ENCODE data around the gene FAM50A.

The FAM50A gene

GRCh38 chrX:154444755-154445246, 860 bp downstream of the FAM50A start:
- no peak for TF ChIP-seq CTCF (IDR thresholded peaks at IDR 0.05; ENCODE audit: borderline replicate concordance, control extremely low read depth, extremely low read depth, insufficient read depth, missing control alignments)
- in situ Hi-C loops (cut with MboI; ENCODE audit: low sequenced_read_pairs, unreplicated experiment) = no loop called here
- no peak for DNase-seq (ENCODE audit: low spot score)

GRCh38 chrX:154445776-154446175, 1.8 kb downstream of the FAM50A start:
- in situ Hi-C loops (cut with MboI; ENCODE audit: low sequenced_read_pairs, unreplicated experiment) = no loop called here
- TF ChIP-seq CTCF (IDR thresholded peaks at IDR 0.05; ENCODE audit: borderline replicate concordance, control extremely low read depth, extremely low read depth, insufficient read depth, missing control alignments) = no peak
- no peak for DNase-seq (ENCODE audit: low spot score)

GRCh38 chrX:154446430-154446829, 2.5 kb downstream of the FAM50A start:
- TF ChIP-seq CTCF (IDR thresholded peaks at IDR 0.05; ENCODE audit: borderline replicate concordance, control extremely low read depth, extremely low read depth, insufficient read depth, missing control alignments) = no peak
- in situ Hi-C loops (cut with MboI; ENCODE audit: low sequenced_read_pairs, unreplicated experiment) = no loop called here
- no peak for DNase-seq (ENCODE audit: low spot score)

GRCh38 chrX:154448484-154448883, 4.5 kb downstream of the FAM50A start:
- no peak for DNase-seq (ENCODE audit: low spot score)
- in situ Hi-C loops (cut with MboI; ENCODE audit: low sequenced_read_pairs, unreplicated experiment) = no loop called here
- no peak for TF ChIP-seq CTCF (IDR thresholded peaks at IDR 0.05; ENCODE audit: borderline replicate concordance, control extremely low read depth, extremely low read depth, insufficient read depth, missing control alignments)

GRCh38 chrX:154449618-154450017, 5.7 kb downstream of the FAM50A start:
- in situ Hi-C loops (cut with MboI; ENCODE audit: low sequenced_read_pairs, unreplicated experiment) = no loop called here
- no peak for TF ChIP-seq CTCF (IDR thresholded peaks at IDR 0.05; ENCODE audit: borderline replicate concordance, control extremely low read depth, extremely low read depth, insufficient read depth, missing control alignments)
- no peak for DNase-seq (ENCODE audit: low spot score)

- in situ Hi-C loops (cut with MboI; ENCODE audit: low sequenced_read_pairs, unreplicated experiment) = no loop called here
- no peak for TF ChIP-seq CTCF (IDR thresholded peaks at IDR 0.05; ENCODE audit: borderline replicate concordance, control extremely low read depth, extremely low read depth, insufficient read depth, missing control alignments)
- no peak for DNase-seq (ENCODE audit: low spot score)
Observed at GRCh38 chrX:154450312-154450711, 6.4 kb downstream of the FAM50A start.

- in situ Hi-C loops (cut with MboI; ENCODE audit: low sequenced_read_pairs, unreplicated experiment) = no loop called here
Observed at GRCh38 chrX:154452823-154453222, 8.9 kb downstream of the FAM50A start.

More at GRCh38 chrX:154452823-154453222, 8.9 kb downstream of the FAM50A start:
- DNase-seq (ENCODE audit: low spot score) = no peak
- TF ChIP-seq CTCF (IDR thresholded peaks at IDR 0.05; ENCODE audit: borderline replicate concordance, control extremely low read depth, extremely low read depth, insufficient read depth, missing control alignments) = no peak

Measured in GM13976 (cell line).